Spleen (tissue), 7 donors: Measurements from ENCODE around the gene BCAS4.

Experiments used
- POLR2AphosphoS5 ChIP-seq, 3 donors: sonication (generic); formaldehyde crosslinking; IDR thresholded peaks; one replicate each; pipeline ENCODE4 v1.5.1; 2017; ENCODE audit warnings: antibody characterized with exemption in 3 of 3
- TF ChIP-seq, protein P1 (sequence below), 11 experiments: fragments of 200-600 bp in 7 of 11; fragments of 450-650 bp in 4 of 11; sonication (generic) in 4 of 11; IDR thresholded peaks in 8 of 11; conservative IDR thresholded peaks in 3 of 11; 1 replicate in 7 of 11; 2 replicates in 4 of 11; pipeline versions ENCODE4 v1.4.0 to v1.8.0; 2016 to 2021; ENCODE audit warnings: antibody characterized with exemption in 11 of 11, inconsistent platforms in 4 of 11, mild to moderate bottlenecking in 1 of 11
- donor health status: DM: no; HTN: no; CAD: no; lungs with moderate emphysema.
- donor health status: DM: no; HTN: no; CAD: no.
- donor health status: DM: no; HTN: no; CAD: no.

DNA sequence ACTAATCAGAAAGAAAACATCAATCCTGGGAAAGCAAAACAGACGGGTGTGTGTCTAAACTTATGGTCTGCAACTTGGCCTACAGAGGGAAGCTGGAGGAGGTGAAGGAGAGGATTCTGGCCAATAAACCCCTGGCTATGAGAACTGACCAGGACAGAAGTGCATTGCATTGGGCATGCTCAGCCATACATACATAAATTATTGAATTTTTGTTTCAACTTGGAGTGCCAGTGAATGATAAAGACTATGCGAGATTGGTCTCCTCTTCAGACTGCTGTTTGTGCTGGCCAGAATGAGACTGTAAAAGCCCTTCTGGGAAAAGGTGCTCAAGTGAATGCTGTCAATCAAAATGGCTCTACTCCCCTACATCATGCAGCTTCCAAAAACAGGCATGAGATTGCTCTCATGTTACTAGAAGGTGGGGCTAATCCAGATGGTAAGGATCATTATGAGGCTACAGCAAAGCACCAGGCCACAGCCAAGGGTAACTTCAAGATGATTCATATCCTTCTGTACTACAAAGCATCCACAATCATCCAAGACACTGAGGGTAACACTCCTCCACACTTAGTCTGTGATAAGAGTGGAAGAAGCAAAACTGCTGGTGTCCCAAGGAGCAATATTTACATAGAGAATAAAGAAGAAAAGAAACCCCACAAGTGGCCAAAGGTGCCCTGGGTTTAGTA is 119.0 kb downstream of the BCAS4 start:
- TF ChIP-seq, protein P1, sequence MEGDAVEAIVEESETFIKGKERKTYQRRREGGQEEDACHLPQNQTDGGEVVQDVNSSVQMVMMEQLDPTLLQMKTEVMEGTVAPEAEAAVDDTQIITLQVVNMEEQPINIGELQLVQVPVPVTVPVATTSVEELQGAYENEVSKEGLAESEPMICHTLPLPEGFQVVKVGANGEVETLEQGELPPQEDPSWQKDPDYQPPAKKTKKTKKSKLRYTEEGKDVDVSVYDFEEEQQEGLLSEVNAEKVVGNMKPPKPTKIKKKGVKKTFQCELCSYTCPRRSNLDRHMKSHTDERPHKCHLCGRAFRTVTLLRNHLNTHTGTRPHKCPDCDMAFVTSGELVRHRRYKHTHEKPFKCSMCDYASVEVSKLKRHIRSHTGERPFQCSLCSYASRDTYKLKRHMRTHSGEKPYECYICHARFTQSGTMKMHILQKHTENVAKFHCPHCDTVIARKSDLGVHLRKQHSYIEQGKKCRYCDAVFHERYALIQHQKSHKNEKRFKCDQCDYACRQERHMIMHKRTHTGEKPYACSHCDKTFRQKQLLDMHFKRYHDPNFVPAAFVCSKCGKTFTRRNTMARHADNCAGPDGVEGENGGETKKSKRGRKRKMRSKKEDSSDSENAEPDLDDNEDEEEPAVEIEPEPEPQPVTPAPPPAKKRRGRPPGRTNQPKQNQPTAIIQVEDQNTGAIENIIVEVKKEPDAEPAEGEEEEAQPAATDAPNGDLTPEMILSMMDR (IDR thresholded peaks at IDR 0.05 in 8 of 11, conservative IDR thresholded peaks at IDR 0.05 in 3 of 11), result no peak
- TF ChIP-seq POLR2AphosphoS5 (IDR thresholded peaks at IDR 0.05), result peak in 1 of 3 donors; percentile 12
